ENCODE data around the gene THRAP3.

The THRAP3 gene

GRCh38 chr1:36268981-36269380 is 44.7 kb downstream of the THRAP3 start:
- POLR2A ChIA-PET (ENCODE audit: low non-redundant PET) = no interaction called here
- TF ChIP-seq, protein P1, sequence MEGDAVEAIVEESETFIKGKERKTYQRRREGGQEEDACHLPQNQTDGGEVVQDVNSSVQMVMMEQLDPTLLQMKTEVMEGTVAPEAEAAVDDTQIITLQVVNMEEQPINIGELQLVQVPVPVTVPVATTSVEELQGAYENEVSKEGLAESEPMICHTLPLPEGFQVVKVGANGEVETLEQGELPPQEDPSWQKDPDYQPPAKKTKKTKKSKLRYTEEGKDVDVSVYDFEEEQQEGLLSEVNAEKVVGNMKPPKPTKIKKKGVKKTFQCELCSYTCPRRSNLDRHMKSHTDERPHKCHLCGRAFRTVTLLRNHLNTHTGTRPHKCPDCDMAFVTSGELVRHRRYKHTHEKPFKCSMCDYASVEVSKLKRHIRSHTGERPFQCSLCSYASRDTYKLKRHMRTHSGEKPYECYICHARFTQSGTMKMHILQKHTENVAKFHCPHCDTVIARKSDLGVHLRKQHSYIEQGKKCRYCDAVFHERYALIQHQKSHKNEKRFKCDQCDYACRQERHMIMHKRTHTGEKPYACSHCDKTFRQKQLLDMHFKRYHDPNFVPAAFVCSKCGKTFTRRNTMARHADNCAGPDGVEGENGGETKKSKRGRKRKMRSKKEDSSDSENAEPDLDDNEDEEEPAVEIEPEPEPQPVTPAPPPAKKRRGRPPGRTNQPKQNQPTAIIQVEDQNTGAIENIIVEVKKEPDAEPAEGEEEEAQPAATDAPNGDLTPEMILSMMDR (conservative IDR thresholded peaks at IDR 0.05; ENCODE audit: low read depth) = no peak
- no peak for DNase-seq (ENCODE audit: low spot score)
- CTCF ChIA-PET = interaction anchor here (0.5 to 0.6 kb wide), 2 partner anchors 23 to 53 kb away, joined by 3 to 4 read pairs; no protein-coding TSS in a partner anchor
- H3K27ac ChIP-seq = no peak overlapping the region

- TF ChIP-seq, protein P1 (conservative IDR thresholded peaks at IDR 0.05; ENCODE audit: low read depth) = no peak
- POLR2A ChIA-PET (ENCODE audit: low non-redundant PET) = no interaction called here
- H3K27ac ChIP-seq = no peak overlapping the region
- no peak for DNase-seq (ENCODE audit: low spot score)
- CTCF ChIA-PET = interaction anchor here (0.5 kb wide), 1 partner anchor 53 kb away, joined by 3 read pairs; no protein-coding TSS in a partner anchor
Measured at GRCh38 chr1:36269408-36269838, 45.2 kb downstream of the THRAP3 start.

GRCh38 chr1:36273024-36273423 is 48.8 kb downstream of the THRAP3 start:
- no peak for DNase-seq (ENCODE audit: low spot score)
- TF ChIP-seq, protein P1 (conservative IDR thresholded peaks at IDR 0.05; ENCODE audit: low read depth) = no peak
- ChIA-PET POLR2A (ENCODE audit: low non-redundant PET) (no interaction called here), CTCF (no interaction called here)
- no peak overlapping the region for H3K27ac ChIP-seq

- DNase-seq (ENCODE audit: low spot score) = no peak
- TF ChIP-seq, protein P1 (conservative IDR thresholded peaks at IDR 0.05; ENCODE audit: low read depth) = no peak
- ChIA-PET POLR2A (ENCODE audit: low non-redundant PET) (no interaction called here), CTCF (interaction anchor here (0.7 kb wide), 1 partner anchor 13 kb away, joined by 7 read pairs; no protein-coding TSS in a partner anchor)
- H3K27ac ChIP-seq = no peak overlapping the region
Measured at GRCh38 chr1:36274201-36274600, 50.0 kb downstream of the THRAP3 start.

DNA sequence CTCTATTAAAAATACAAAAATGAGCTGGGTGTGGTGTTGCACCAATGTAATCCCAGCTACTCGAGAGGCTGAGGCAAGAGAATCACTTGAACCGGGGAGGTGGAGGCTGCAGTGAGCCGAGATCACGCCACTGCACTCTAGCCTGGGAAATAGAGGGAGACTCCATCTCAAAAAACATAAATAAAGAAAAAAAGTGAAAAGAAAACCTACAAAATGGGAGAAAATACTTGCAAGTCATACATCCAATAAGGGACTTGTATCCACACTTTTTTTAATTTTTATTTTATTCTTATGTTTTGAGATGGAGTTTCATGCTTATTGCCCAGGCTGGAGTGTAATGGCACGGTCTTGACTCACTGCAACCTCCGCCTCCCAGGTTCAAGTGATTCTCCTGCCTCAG is 52.4 kb downstream of the THRAP3 start:
- CTCF ChIA-PET = no interaction called here
- TF ChIP-seq, protein P1 (conservative IDR thresholded peaks at IDR 0.05; ENCODE audit: low read depth) = no peak
- POLR2A ChIA-PET (ENCODE audit: low non-redundant PET) = no interaction called here
- no peak for DNase-seq (ENCODE audit: low spot score)
- H3K27ac ChIP-seq = peak overlapping the region; percentile 43

DNA sequence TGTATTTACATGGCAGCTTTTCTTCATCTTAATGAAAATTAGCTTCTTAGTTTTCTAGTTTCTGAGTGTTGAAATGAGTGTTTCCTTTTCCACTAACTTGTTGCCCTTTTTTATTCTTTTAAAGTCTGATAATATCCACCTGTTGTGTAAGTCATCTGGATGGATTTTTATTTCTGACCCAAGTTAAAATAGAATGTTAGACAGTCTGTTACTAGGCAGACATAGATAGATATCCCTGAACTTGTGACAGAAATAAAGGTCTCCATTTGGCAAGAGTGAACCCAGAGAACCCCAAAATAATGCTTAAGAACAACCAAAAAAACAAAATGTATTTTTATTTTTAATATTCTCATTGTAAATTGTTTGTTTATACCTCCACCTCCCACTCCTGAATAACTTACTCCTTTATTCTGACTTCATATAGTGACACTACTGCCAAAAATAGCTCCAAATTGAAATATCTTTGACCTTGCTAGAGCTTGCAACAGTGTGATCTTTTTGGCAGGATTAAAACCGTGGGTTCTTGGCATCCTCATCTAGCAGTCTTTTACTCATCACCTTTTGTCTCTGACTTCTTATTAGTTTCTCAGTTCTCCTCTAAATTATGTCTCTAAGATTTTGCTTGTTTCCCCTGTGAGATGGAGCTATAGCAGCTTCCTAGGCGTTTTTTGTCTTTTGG is 55.0 kb downstream of the THRAP3 start:
- H3K27ac ChIP-seq = no peak overlapping the region
- CTCF ChIA-PET = interaction anchor here (0.6 kb wide), 3 partner anchors 13 to 375 kb away, joined by 3 to 6 read pairs (median 3); no protein-coding TSS in a partner anchor
- POLR2A ChIA-PET (ENCODE audit: low non-redundant PET) = no interaction called here
- TF ChIP-seq, protein P1 (conservative IDR thresholded peaks at IDR 0.05; ENCODE audit: low read depth) = no peak
- DNase-seq (ENCODE audit: low spot score) = no peak

Data from RWPE1 (cell line).